ENCODE data around the gene FXYD4. TPM values are rescaled to one million over a fixed set of nuclear protein-coding genes. Genes with fewer than 3 reads are reported as not detected.

Gene FXYD4
- total RNA-seq, 4 donors from 2014 or later = not detected

GRCh38 chr10:43396928-43397624 is 25.6 kb downstream of the FXYD4 start:
- peaks cover 33 to 73% (median 50%) of the 10 kb centered on the region in 4 donors for H3K4me1 ChIP-seq
- H3K36me3 ChIP-seq = peaks cover 0 to 24% (median 6%) of the 10 kb centered on the region in 4 donors
- peak overlapping the region; percentile 98 to 100 (median 99) for H3K27ac ChIP-seq
- peak overlapping the region; percentile 62 to 86 (median 69) for H3K4me3 ChIP-seq
- no peaks in the 10 kb centered on the region for H3K9me3 ChIP-seq
- WGBS, 2 donors (ENCODE audit: low coverage in 1 of 2) = 0% methylated on average over 47 of the region's 70 CpGs; no CpG with 5 or more reads in 1 of the 2 donors
- in situ Hi-C loops (cut with MboI; ENCODE audit: low pct_ligation_motif_present in 1 of 4, low pct_unique_long_range_greater_than_20kb in 1 of 4, low sequenced_read_pairs in 3 of 4) = loop anchor here in 1 of 4 donors (5.0 kb wide), 1 partner anchor 55 kb away; no protein-coding TSS in a partner anchor
- peak; percentile 95 for DNase-seq
- H3K27me3 ChIP-seq = no peaks in the 10 kb centered on the region
- intact Hi-C loops (cut with DNase I; ENCODE audit: low total_unique reads) = no loop called here
- no peak for TF ChIP-seq CTCF (IDR thresholded peaks at IDR 0.05)
- TF ChIP-seq POLR2AphosphoS5 (IDR thresholded peaks at IDR 0.05) = peak; percentile 80 to 91 (median 91)
- TF ChIP-seq EP300 (IDR thresholded peaks at IDR 0.05; ENCODE audit: low read depth) = peak; percentile 23
- TF ChIP-seq POLR2A (IDR thresholded peaks at IDR 0.05) = peak; percentile 83

- no peak overlapping the region for H3K4me3 ChIP-seq
Observed at GRCh38 chr10:43398939-43399319, 27.5 kb downstream of the FXYD4 start.

GRCh38 chr10:43399320-43400310 is 28.2 kb downstream of the FXYD4 start:
- Histone ChIP-seq H3K4me1 (peaks cover 35 to 89% (median 68%) of the 10 kb centered on the region in 4 donors), H3K27me3 (no peaks in the 10 kb centered on the region), H3K36me3 (peaks cover 0 to 5% (median 0%) of the 10 kb centered on the region in 4 donors), H3K27ac (peak overlapping the region; percentile 98 to 100 (median 99)), H3K4me3 (no peak overlapping the region), H3K9me3 (no peaks in the 10 kb centered on the region)
- in situ Hi-C loops (cut with MboI; ENCODE audit: low pct_ligation_motif_present in 1 of 4, low pct_unique_long_range_greater_than_20kb in 1 of 4, low sequenced_read_pairs in 3 of 4) = loop anchor here in 1 of 4 donors (5.0 kb wide), 1 partner anchor 53 kb away; no protein-coding TSS in a partner anchor
- intact Hi-C loops (cut with DNase I; ENCODE audit: low total_unique reads) = no loop called here
- WGBS, 2 donors (ENCODE audit: low coverage in 1 of 2) = 71 to 74% methylated on average over 5 of the region's 5 CpGs
- DNase-seq = no peak
- TF ChIP-seq EP300 (IDR thresholded peaks at IDR 0.05; ENCODE audit: low read depth) (no peak), POLR2AphosphoS5 (IDR thresholded peaks at IDR 0.05) (peak in 1 of 3 donors; percentile 30)

More at GRCh38 chr10:43398939-43399319, 27.5 kb downstream of the FXYD4 start:
- H3K36me3 ChIP-seq = peaks cover 0 to 5% (median 2%) of the 10 kb centered on the region in 4 donors
- H3K9me3 ChIP-seq = no peaks in the 10 kb centered on the region
- no peak for DNase-seq
- TF ChIP-seq EP300 (IDR thresholded peaks at IDR 0.05; ENCODE audit: low read depth) = no peak
- no peak for TF ChIP-seq POLR2A (IDR thresholded peaks at IDR 0.05)
- no peak for TF ChIP-seq CTCF (IDR thresholded peaks at IDR 0.05)
- TF ChIP-seq POLR2AphosphoS5 (IDR thresholded peaks at IDR 0.05) = no peak
- intact Hi-C loops (cut with DNase I; ENCODE audit: low total_unique reads) = no loop called here
- peak overlapping the region; percentile 98 to 100 (median 99) for H3K27ac ChIP-seq
- in situ Hi-C loops (cut with MboI; ENCODE audit: low pct_ligation_motif_present in 1 of 4, low pct_unique_long_range_greater_than_20kb in 1 of 4, low sequenced_read_pairs in 3 of 4) = loop anchor here in 1 of 4 donors (5.0 kb wide), 1 partner anchor 53 kb away; no protein-coding TSS in a partner anchor
- WGBS, 2 donors (ENCODE audit: low coverage in 1 of 2) = 33 to 60% methylated on average over 2 of the region's 2 CpGs
- H3K27me3 ChIP-seq = no peaks in the 10 kb centered on the region
- peaks cover 33 to 89% (median 64%) of the 10 kb centered on the region in 4 donors for H3K4me1 ChIP-seq

GRCh38 chr10:43401627-43402026 is 30.2 kb downstream of the FXYD4 start:
- TF ChIP-seq POLR2A (IDR thresholded peaks at IDR 0.05) (no peak), CTCF (IDR thresholded peaks at IDR 0.05) (no peak), EP300 (IDR thresholded peaks at IDR 0.05; ENCODE audit: low read depth) (no peak), POLR2AphosphoS5 (IDR thresholded peaks at IDR 0.05) (no peak)
- no peak overlapping the region for H3K4me3 ChIP-seq
- peaks cover 0 to 5% (median 0%) of the 10 kb centered on the region in 4 donors for H3K36me3 ChIP-seq
- intact Hi-C loops (cut with DNase I; ENCODE audit: low total_unique reads) (no loop called here), in situ Hi-C loops (cut with MboI; ENCODE audit: low pct_ligation_motif_present in 1 of 4, low pct_unique_long_range_greater_than_20kb in 1 of 4, low sequenced_read_pairs in 3 of 4) (no loop called here)
- DNase-seq = no peak
- 79 to 82% methylated on average over 2 of the region's 2 CpGs for WGBS, 2 donors (ENCODE audit: low coverage in 1 of 2)
- no peaks in the 10 kb centered on the region for H3K27me3 ChIP-seq
- peak overlapping the region in 1 of 4 donors; percentile 100 for H3K27ac ChIP-seq
- H3K4me1 ChIP-seq = peaks cover 34 to 93% (median 74%) of the 10 kb centered on the region in 4 donors
- no peaks in the 10 kb centered on the region for H3K9me3 ChIP-seq

Measured in transverse colon (tissue), 4 donors.